ENCODE data around the gene TBXAS1.

Gene TBXAS1

GRCh38 chr7:139982927-139983920 lies 154.2 kb downstream of the TBXAS1 start:
- no peak for DNase-seq (ENCODE audit: low read depth)

GRCh38 chr7:139984642-139985539 lies 155.8 kb downstream of the TBXAS1 start:
- DNase-seq (ENCODE audit: low read depth): no peak

GRCh38 chr7:139985811-139986210 lies 156.7 kb downstream of the TBXAS1 start:
- no peak for DNase-seq (ENCODE audit: low read depth)

GRCh38 chr7:139987691-139988516 lies 158.8 kb downstream of the TBXAS1 start:
- no peak for DNase-seq (ENCODE audit: low read depth)

GRCh38 chr7:139989366-139990141 lies 160.5 kb downstream of the TBXAS1 start:
- DNase-seq (ENCODE audit: low read depth): no peak

GRCh38 chr7:139990142-139990535 lies 161.1 kb downstream of the TBXAS1 start:
- DNase-seq (ENCODE audit: low read depth): no peak

GRCh38 chr7:139990571-139991268 lies 161.7 kb downstream of the TBXAS1 start:
- DNase-seq (ENCODE audit: low read depth): no peak

GRCh38 chr7:139991269-139991666 lies 162.2 kb downstream of the TBXAS1 start:
- DNase-seq (ENCODE audit: low read depth): no peak

GRCh38 chr7:139991911-139992310 lies 162.8 kb downstream of the TBXAS1 start:
- no peak for DNase-seq (ENCODE audit: low read depth)

GRCh38 chr7:139992353-139993044 lies 163.4 kb downstream of the TBXAS1 start:
- no peak for DNase-seq (ENCODE audit: low read depth)

GRCh38 chr7:139993169-139993568 lies 164.1 kb downstream of the TBXAS1 start:
- no peak for DNase-seq (ENCODE audit: low read depth)

- DNase-seq (ENCODE audit: low read depth): no peak
Measured at GRCh38 chr7:139993592-139993991, 164.5 kb downstream of the TBXAS1 start.

- DNase-seq (ENCODE audit: low read depth): no peak
Measured at GRCh38 chr7:139994356-139994755, 165.3 kb downstream of the TBXAS1 start.

GRCh38 chr7:139995017-139995915 lies 166.2 kb downstream of the TBXAS1 start:
- DNase-seq (ENCODE audit: low read depth): no peak

GRCh38 chr7:139998572-139998971 lies 169.5 kb downstream of the TBXAS1 start:
- no peak for DNase-seq (ENCODE audit: low read depth)

GRCh38 chr7:139999516-139999915 lies 170.5 kb downstream of the TBXAS1 start:
- no peak for DNase-seq (ENCODE audit: low read depth)

GRCh38 chr7:140000666-140001268 lies 171.7 kb downstream of the TBXAS1 start:
- DNase-seq (ENCODE audit: low read depth): no peak

- no peak for DNase-seq (ENCODE audit: low read depth)
Measured at GRCh38 chr7:140003913-140004382, 174.9 kb downstream of the TBXAS1 start.

All from stimulated activated CD8-positive, alpha-beta memory T cell treated with anti-CD3 and anti-CD28 coated beads, Interleukin-15, amount 100 ng/mL, for 1 hour (primary cell).